ENCODE data around the gene CCDC15.

GRCh38 chr11:124938206-124938765, 15.7 kb upstream of the CCDC15 start:
- TF ChIP-seq CSRNP3 (CRISPR knock-in tag; IDR thresholded peaks at IDR 0.05) = no peak
- TF ChIP-seq RARB (CRISPR knock-in tag; IDR thresholded peaks at IDR 0.05) = no peak
- no peak for TF ChIP-seq PATZ1 (CRISPR knock-in tag; IDR thresholded peaks at IDR 0.05; ENCODE audit: borderline replicate concordance)
- no peak for TF ChIP-seq PPARA (CRISPR knock-in tag; IDR thresholded peaks at IDR 0.05; ENCODE audit: borderline replicate concordance)
- no peak for TF ChIP-seq ZFP30 (CRISPR knock-in tag; IDR thresholded peaks at IDR 0.05)
- no peak for TF ChIP-seq TOX (CRISPR knock-in tag; IDR thresholded peaks at IDR 0.05; ENCODE audit: borderline replicate concordance)
- no peak for TF ChIP-seq CSDC2 (CRISPR knock-in tag; IDR thresholded peaks at IDR 0.05)
- no peak for TF ChIP-seq ZNF70 (CRISPR knock-in tag; IDR thresholded peaks at IDR 0.05)
- no peak for TF ChIP-seq SNAI2 (CRISPR knock-in tag; IDR thresholded peaks at IDR 0.05)
- no peak for TF ChIP-seq POU6F1 (CRISPR knock-in tag; IDR thresholded peaks at IDR 0.05; ENCODE audit: borderline replicate concordance, low read depth)
- TF ChIP-seq ZFP3 (CRISPR knock-in tag; IDR thresholded peaks at IDR 0.05) = no peak
- no peak for TF ChIP-seq ZC3H10 (CRISPR knock-in tag; IDR thresholded peaks at IDR 0.05)
- no peak for TF ChIP-seq ESRRG (CRISPR knock-in tag; IDR thresholded peaks at IDR 0.05)

Measured in SK-N-SH treated with all-trans-retinoic acid at 6 μM for 48 hours (cell line).